Measurements from ENCODE around the gene C2CD3. TPM values are rescaled to one million over a fixed set of nuclear protein-coding genes. Genes with fewer than 3 reads are reported as not detected.

C2CD3 gene
- total RNA-seq, 4 donors from 2014 or later, result 5.9 to 19.1 (median 14.2) TPM

GRCh38 chr11:74162681-74163467, 7.9 kb downstream of the C2CD3 start:
- intact Hi-C loops (cut with DNase I), result no loop called here
- peaks cover 0 to 85% (median 7%) of the 10 kb centered on the region in 3 donors for H3K36me3 ChIP-seq
- WGBS, 2 donors, result 77 to 95% methylated on average over 2 of the region's 2 CpGs
- H3K4me1 ChIP-seq, result no peaks in the 10 kb centered on the region
- H3K27ac ChIP-seq, result no peak overlapping the region
- no peaks in the 10 kb centered on the region for H3K27me3 ChIP-seq
- no peak for DNase-seq
- H3K9me3 ChIP-seq, result no peaks in the 10 kb centered on the region
- H3K4me3 ChIP-seq, result no peak overlapping the region
- no peak for TF ChIP-seq CTCF (IDR thresholded peaks at IDR 0.05)
- TF ChIP-seq POLR2A (IDR thresholded peaks at IDR 0.05), result no peak

- DNase-seq, result no peak
- Histone ChIP-seq H3K36me3 (peaks cover 0 to 66% (median 0%) of the 10 kb centered on the region in 3 donors), H3K27me3 (no peaks in the 10 kb centered on the region), H3K4me1 (peaks cover 0 to 3% (median 0%) of the 10 kb centered on the region in 3 donors), H3K27ac (no peak overlapping the region), H3K4me3 (no peak overlapping the region), H3K9me3 (no peaks in the 10 kb centered on the region)
- no peak for TF ChIP-seq POLR2A (IDR thresholded peaks at IDR 0.05)
- TF ChIP-seq CTCF (IDR thresholded peaks at IDR 0.05), result no peak
- intact Hi-C loops (cut with DNase I), result no loop called here
These were observed 11.2 kb downstream of the C2CD3 start for GRCh38 chr11:74159642-74160041.

GRCh38 chr11:74157169-74157568, 13.6 kb downstream of the C2CD3 start:
- H3K27ac ChIP-seq, result no peak overlapping the region
- no peak overlapping the region for H3K4me3 ChIP-seq
- DNase-seq, result no peak
- peaks cover 0 to 3% (median 0%) of the 10 kb centered on the region in 3 donors for H3K4me1 ChIP-seq
- H3K36me3 ChIP-seq, result peaks cover 0 to 44% (median 0%) of the 10 kb centered on the region in 3 donors
- H3K9me3 ChIP-seq, result no peaks in the 10 kb centered on the region
- TF ChIP-seq CTCF (IDR thresholded peaks at IDR 0.05) (no peak), POLR2A (IDR thresholded peaks at IDR 0.05) (no peak)
- WGBS, 2 donors, result 36 to 46% methylated on average over 1 of the region's 1 CpG
- no peaks in the 10 kb centered on the region for H3K27me3 ChIP-seq
- intact Hi-C loops (cut with DNase I), result no loop called here

GRCh38 chr11:74154620-74155281, 16.1 kb downstream of the C2CD3 start:
- WGBS, 2 donors, result 63 to 90% methylated on average over 1 of the region's 1 CpG
- intact Hi-C loops (cut with DNase I), result no loop called here

More at GRCh38 chr11:74154620-74155281, 16.1 kb downstream of the C2CD3 start:
- no peak overlapping the region for H3K4me3 ChIP-seq
- no peaks in the 10 kb centered on the region for H3K27me3 ChIP-seq
- TF ChIP-seq CTCF (IDR thresholded peaks at IDR 0.05) (no peak), POLR2A (IDR thresholded peaks at IDR 0.05) (no peak)
- no peaks in the 10 kb centered on the region for H3K9me3 ChIP-seq
- no peak for DNase-seq
- peaks cover 0 to 3% (median 0%) of the 10 kb centered on the region in 3 donors for H3K4me1 ChIP-seq
- no peak overlapping the region for H3K27ac ChIP-seq
- H3K36me3 ChIP-seq, result peaks cover 0 to 28% (median 0%) of the 10 kb centered on the region in 3 donors

Measured in esophagus squamous epithelium (tissue), 5 donors.